Stimulated activated CD4-positive, alpha-beta T cell treated with anti-CD3 and anti-CD28 coated beads, Interleukin-1b, Interleukin-23, amount 100 ng/mL, for 4 hours (primary cell): Measurements from ENCODE around the gene SDR39U1.

Experiments
- DNase-seq, 2 donors: peaks; one replicate each; pipeline ENCODE4 v3.0.0-alpha.2; 2020; ENCODE audit warnings: low read depth in 2 of 2

SDR39U1 gene

GRCh38 chr14:24443053-24443665 is 583 bp upstream of the SDR39U1 start:
- no peak for DNase-seq

DNA sequence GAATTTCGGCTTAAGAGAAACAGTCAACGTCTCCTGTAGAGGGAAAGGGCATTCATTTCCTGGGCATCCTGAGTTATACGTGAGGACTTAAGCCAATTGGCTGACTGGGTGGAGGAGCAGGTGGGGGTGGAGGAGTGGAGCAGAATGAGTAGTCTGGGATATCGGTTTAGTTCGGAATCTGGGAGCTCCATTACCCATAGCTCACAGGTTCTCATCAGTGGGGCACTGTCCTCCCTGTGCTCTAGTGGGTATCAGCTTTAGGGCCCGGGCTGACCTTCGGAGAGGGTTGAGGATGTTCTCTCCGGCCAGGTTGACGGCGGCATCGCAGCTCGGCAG is 704 bp downstream of the SDR39U1 start:
- DNase-seq, result no peak

DNA sequence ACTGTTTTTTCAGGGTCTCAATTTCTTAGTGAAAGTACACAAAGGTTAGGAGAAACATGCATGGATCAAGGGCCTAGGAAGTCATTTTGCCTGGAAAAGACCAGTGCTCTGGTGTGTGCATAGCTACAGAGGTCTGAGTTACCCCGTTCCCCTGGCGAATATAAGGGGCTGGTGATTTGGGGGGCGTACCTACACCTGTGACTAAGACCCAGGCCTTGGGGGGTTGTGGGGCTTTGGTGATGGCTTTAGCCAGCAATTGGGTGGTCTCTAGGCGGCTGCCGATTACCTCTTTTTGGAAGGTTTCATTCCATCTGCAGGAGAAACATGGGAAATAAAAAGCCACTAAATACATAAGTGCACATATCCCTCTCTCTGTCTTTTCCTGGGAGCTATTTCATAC is 1.1 kb downstream of the SDR39U1 start:
- DNase-seq, result no peak

- no peak for DNase-seq
These were observed 1.8 kb downstream of the SDR39U1 start for GRCh38 chr14:24440606-24441399.

DNA sequence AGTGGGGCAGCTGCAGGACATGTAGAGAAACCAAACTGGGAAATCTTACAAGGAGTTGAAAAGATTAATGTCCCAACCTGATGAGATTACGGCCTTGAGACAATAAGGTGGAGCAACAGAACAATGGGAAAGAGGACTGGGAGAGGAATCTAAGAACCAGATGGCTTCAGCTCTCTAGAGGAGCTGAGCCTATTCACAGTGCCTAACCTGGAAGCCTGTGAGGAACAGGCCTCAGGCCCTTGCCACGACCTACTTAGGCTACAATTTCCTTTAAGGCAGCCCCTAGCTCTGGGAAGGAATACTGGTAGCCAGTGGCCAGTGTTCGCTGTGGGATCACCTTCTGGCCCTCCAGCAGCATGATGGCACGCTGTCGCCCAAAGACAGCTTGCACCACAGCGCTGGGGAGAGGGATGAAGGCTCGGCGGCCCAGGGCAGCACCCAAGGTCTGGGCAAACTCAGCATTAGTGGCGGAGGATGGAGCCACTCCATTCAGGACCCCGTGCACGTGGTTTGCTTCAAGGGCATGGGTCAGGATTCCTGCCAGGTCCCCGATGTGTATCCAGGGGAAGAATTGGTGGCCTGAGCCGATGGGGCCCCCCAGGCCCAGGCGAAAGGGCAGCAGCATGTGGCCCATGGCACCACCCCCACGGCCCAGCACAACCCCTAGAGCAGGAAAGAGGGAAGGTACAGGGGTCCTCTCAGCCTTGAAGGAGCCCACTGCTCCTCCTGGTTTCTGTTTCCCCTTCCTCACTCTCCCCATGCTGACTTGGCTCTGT is 2.6 kb downstream of the SDR39U1 start:
- no peak for DNase-seq

- no peak for DNase-seq
These were observed 3.3 kb downstream of the SDR39U1 start for GRCh38 chr14:24439257-24439656.

GRCh38 chr14:24438223-24439097 is 4.1 kb downstream of the SDR39U1 start:
- no peak for DNase-seq

DNA sequence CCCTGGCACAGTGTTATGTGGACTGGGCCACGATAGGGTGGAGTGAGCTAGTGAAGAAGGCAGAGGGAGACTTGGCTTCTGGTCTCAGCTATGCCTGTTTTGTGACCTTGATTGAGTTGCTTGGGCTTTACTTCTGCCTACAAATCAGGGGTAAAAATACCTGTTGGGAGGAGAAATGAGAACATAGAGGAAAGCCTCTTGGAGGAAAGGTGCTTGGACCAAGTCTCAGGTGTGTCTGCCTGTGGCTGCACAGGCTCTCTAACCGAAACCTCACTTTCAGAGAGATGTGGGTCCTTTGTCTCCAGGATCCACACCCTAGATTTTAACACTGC is 4.9 kb downstream of the SDR39U1 start:
- no peak for DNase-seq

DNA sequence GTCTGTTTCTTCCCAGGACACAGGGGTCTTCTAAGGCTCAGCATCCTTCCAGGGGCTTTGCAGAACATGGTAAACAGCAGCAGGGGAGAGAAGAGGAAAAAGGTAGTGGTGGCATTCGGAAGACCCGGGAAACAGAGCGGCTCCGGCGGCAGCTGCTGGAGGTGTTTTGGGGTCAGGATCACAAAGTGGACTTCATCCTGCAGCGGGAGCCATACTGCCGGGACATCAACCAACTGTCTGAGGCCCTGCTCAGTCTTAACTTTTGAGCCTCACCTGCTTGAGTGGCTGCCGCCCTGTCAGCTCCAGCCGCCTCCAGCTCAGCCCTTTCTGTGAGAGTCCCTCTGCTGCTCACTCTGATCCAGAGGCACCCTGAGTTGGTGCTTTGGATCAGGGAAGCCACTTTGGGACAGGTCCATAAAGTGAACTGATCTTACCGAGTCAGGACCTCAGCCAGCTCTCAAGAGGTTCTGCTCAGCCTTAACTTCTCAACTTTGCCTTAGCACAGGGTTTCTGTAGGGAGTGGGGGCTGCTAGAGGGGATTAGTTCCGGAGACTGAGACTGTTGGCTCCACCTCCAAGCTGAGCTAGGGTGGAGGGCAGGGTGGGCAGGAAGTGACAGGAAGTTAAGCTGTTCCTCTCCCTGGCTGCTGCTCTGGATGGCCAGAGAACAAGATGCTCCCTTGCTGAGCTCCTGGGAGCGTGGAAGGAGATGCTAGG is 5.4 kb downstream of the SDR39U1 start:
- DNase-seq, result no peak

DNA sequence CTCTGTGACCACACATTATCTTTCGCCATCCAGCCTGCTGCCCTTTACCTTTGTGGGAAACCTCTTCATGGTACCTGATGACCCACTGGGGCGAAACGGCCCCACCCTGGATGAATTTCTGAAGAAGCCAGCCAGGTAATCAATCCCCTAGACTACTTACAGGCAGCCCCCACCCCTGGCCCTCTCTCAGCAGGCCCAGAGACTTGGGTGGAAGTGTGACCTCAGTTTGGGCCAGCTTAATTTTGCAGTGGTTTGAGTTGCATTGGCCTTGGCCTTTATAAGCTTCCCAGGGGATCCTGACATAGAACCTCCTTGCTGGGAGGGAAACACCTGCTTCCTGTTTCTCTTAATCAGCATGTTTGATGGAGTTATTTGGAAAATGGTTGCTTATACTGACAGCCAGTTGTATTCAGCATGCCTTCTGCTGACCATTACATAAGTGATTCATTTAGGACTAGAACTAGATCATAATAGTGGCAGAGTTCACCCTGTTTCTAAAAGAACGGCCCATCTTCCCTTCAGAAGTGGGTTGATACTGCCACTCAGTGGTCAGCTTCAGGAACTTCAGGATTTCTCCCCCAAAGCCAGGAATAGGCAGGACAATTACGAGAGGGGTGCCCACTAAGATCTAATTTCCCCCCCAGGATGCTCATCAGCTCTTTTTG is 6.1 kb downstream of the SDR39U1 start:
- DNase-seq, result peak in 1 of 2 donors; percentile 27

DNA sequence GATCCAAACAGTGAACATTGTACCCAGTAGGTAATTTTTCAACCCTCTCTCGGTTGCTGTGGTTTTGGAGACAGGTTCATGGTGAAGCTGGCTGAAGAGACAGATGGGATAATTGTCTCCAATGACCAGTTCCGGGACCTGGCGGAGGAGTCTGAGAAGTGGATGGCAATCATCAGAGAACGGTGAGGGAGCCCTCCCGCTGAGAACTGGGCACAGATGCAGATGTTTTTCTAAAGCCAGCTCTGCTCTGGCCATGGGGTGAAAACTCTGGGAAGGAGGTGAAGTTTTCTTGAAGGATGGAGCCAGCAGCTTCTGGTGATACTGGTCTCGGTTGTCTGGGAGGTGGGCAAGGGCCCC is 6.6 kb downstream of the SDR39U1 start:
- DNase-seq, result no peak

DNA sequence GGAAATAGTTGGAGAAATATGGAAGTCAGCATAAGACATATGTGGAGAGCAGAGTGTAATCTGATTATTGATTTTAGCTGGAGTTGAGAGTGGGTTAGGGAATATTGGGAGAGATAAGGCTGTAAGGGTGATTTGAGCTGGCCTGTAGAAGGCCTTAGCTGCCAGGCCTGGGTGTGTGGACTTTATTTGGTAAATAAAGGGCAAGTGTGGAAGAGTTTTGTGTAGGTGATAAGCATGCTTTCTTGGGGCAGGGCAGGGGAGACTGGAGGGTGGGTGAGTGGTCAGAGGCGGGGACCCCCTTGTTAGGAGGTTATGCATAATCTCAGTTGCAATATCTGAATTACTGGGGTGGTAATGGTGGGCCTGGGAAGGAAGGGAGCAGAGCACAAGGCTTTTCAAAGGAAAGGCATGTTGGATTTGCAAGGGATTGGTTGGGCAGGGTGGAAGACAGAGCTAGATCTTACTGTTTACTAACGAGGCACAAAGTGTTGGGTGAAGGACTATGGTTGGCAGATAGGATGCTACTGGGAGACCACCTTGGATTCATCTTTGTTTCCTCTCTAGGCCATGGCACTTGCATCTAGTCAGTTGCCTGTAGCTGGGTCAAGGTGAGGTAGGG is 7.3 kb downstream of the SDR39U1 start:
- DNase-seq, result no peak

- DNase-seq, result no peak
These were observed 7.9 kb downstream of the SDR39U1 start for GRCh38 chr14:24434676-24435075.

DNA sequence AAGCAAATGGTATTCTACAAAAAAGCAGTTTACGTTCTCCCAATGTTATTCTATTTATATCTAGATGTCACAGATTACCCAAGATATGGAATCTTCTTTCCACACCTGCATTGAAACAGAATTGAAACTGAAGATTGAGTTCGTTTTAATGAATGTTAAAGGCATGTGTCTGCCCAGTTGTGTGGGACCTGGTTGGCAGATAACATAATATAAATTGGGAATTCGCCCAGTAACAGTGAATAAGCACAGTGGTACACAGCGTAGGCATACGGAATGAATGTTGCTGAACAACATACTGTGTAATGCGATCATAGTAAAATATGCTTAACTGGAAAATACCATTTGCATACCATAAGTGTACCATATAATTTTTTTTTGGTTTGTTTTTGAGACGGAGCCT is 8.5 kb downstream of the SDR39U1 start:
- no peak for DNase-seq

GRCh38 chr14:24432259-24433131 is 10.1 kb downstream of the SDR39U1 start:
- no peak for DNase-seq

DNA sequence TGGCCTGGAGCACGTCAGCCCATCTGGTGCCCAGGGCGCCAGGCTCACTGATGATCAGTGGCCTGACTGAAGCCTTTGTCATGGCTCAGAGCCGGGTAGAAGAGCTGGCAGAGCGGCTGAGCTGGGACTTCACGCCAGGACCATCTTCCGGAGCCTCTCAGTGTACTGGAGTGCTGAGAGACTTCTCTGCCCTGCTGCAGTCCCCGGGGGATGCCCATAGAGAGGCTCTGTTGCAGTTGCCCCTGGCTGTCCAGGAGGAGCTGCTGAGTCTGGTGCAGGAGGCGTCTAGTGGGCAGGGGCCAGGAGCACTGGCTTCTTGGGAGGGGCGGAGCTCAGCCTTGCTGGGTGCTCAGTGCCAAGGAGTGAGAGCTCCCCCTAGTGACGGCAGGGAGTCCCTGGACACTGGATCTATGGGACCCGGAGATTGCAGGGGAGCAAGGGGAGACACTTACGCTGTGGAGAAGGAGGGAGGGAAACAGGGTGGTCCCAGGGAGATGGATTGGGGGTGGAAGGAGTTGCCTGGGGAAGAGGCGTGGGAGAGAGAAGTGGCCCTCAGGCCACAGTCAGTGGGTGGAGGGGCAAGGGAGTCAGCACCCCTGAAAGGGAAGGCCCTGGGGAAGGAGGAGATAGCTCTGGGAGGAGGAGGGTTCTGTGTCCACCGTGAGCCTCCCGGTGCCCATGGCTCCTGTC is 10.9 kb downstream of the SDR39U1 start:
- DNase-seq, result peak; percentile 78 to 91

GRCh38 chr14:24430682-24431568 is 11.7 kb downstream of the SDR39U1 start:
- DNase-seq, result peak in 1 of 2 donors; percentile 62
